Osteocyte (in vitro differentiated cells): ENCODE measurements around the gene GPBP1L1. TPM values are rescaled to one million over a fixed set of nuclear protein-coding genes. Genes with fewer than 3 reads are reported as not detected.
"Not testable (repeated sequence)": the region's sequence is repeated elsewhere in the genome, so short reads cannot be mapped to it uniquely, and the experiment has no call there.

Source experiments
- DNase-seq: peaks from one replicate; pipeline ENCODE4 v3.0.0; 2021; ENCODE audit warnings: mixed read lengths; ENCODE audit not compliant: unreplicated experiment; ENCODE audit errors: extremely low spot score
- H3K27ac Mint-ChIP-seq: one replicate; pipeline ENCODE4 v1.8.0; 2021; ENCODE audit warnings: mild to moderate bottlenecking, mixed read lengths; ENCODE audit not compliant: unreplicated experiment
- H3K27me3 Mint-ChIP-seq: one replicate; pipeline ENCODE4 v1.8.0; 2021; ENCODE audit warnings: mixed read lengths; ENCODE audit not compliant: unreplicated experiment
- H3K36me3 Mint-ChIP-seq: one replicate; pipeline ENCODE4 v1.8.0; 2021; ENCODE audit warnings: mixed read lengths; ENCODE audit not compliant: unreplicated experiment
- H3K4me1 Mint-ChIP-seq: one replicate; pipeline ENCODE4 v1.8.0; 2021; ENCODE audit warnings: mixed read lengths; ENCODE audit not compliant: unreplicated experiment
- H3K4me3 Mint-ChIP-seq: one replicate; pipeline ENCODE4 v1.8.0; 2021; ENCODE audit warnings: mild to moderate bottlenecking, moderate library complexity, mixed read lengths; ENCODE audit not compliant: unreplicated experiment
- H3K9me3 Mint-ChIP-seq: one replicate; pipeline ENCODE4 v1.8.0; 2021; ENCODE audit warnings: mixed read lengths; ENCODE audit not compliant: unreplicated experiment
- CTCF ChIP-seq: fragments of 200-600 bp; sonication (generic); IDR thresholded peaks from 2 replicates; pipeline ENCODE4 v1.5.0; 2021; ENCODE audit warnings: antibody characterized with exemption, mild to moderate bottlenecking, moderate library complexity
- long read RNA-seq: library from polyadenylated mRNA; unstranded; transcript quantifications from one replicate; pipeline ENCODE4 v2.0.0, GENCODE V29; 2021
- total RNA-seq: library from RNA; stranded (reverse); gene quantifications from 2 replicates; pipeline ENCODE4 v1.2.1, GENCODE V29; 2021

GPBP1L1 gene, protein sequence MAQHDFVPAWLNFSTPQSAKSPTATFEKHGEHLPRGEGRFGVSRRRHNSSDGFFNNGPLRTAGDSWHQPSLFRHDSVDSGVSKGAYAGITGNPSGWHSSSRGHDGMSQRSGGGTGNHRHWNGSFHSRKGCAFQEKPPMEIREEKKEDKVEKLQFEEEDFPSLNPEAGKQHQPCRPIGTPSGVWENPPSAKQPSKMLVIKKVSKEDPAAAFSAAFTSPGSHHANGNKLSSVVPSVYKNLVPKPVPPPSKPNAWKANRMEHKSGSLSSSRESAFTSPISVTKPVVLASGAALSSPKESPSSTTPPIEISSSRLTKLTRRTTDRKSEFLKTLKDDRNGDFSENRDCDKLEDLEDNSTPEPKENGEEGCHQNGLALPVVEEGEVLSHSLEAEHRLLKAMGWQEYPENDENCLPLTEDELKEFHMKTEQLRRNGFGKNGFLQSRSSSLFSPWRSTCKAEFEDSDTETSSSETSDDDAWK
- 87.2 and 96.0 TPM in 2 replicates for total RNA-seq
- long read RNA-seq, transcript GPBP1L1-201 (12 exons, 3,599 nt): major isoform, 10 of 38 reads
- long read RNA-seq, partial matches to known transcripts: 12 of 38 reads
- long read RNA-seq, other reads (novel, unspliced or antisense): 10 of 38 reads

DNA sequence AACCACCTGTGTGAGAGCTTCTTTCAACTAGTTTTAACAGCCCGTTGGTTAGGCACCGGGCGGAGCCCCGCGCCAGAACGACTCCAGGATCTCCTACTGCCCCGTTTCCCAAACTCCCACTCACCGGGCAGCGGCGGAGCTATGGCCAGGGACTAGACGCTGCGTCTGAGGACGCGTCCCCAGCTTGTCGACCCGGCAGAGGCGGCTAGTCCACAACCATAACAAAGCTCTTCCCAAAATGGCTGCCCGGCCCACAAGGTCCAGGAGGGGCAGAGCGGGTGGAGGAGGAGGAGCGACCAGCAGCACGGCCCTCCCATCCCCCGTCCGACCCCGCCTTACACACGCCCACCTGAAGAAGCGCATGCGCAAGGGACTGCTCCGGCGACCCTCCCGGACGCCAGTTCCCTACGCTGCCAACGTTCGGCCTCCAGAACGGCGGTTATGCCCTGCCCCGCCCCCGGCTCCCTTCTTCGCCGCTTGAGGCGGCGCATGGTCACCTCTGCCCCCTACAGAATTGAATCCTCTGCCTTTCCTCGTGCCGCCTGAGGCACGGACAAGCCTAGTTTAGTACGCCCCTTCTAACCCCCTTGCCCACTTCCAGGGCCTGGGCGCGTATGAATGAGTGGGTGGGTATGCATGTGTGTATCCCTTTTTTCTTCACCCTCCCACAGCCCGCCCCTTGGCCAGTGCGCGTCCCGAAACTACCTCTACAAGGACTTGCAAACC, at the start of gene GPBP1L1:
Gene GPBP1L1 (minus strand): TSS at position 246 of the 726 bp plus-strand sequence. CDS start 27,446 bp downstream, outside the sequence.
- Mint-ChIP-seq H3K27me3 (no peaks in the 10 kb centered on the region), H3K36me3 (no peaks in the 10 kb centered on the region), H3K4me1 (peaks cover 43% of the 10 kb centered on the region), H3K9me3 (no peaks in the 10 kb centered on the region), H3K27ac (peak within 1 kb of the TSS; percentile 100), H3K4me3 (peak within 1 kb of the TSS; percentile 99)
- no peak for TF ChIP-seq CTCF
- peak; percentile 99 for DNase-seq

- Mint-ChIP-seq H3K27me3 (no peaks in the 10 kb centered on the region), H3K4me3 (no peak overlapping the region), H3K36me3 (peaks cover 5% of the 10 kb centered on the region), H3K9me3 (no peaks in the 10 kb centered on the region), H3K27ac (no peak overlapping the region), H3K4me1 (peaks cover 6% of the 10 kb centered on the region)
- no peak for TF ChIP-seq CTCF
- DNase-seq: no peak
Measured at GRCh38 chr1:45730780-45731319, 44.5 kb upstream of the GPBP1L1 start.

GRCh38 chr1:45730075-45730779, 43.9 kb upstream of the GPBP1L1 start:
- H3K4me3 Mint-ChIP-seq: no peak overlapping the region
- H3K9me3 Mint-ChIP-seq: no peaks in the 10 kb centered on the region
- peaks cover 6% of the 10 kb centered on the region for H3K4me1 Mint-ChIP-seq
- DNase-seq: no peak
- no peak overlapping the region for H3K27ac Mint-ChIP-seq
- H3K36me3 Mint-ChIP-seq: peaks cover 5% of the 10 kb centered on the region
- no peaks in the 10 kb centered on the region for H3K27me3 Mint-ChIP-seq
- no peak for TF ChIP-seq CTCF

DNA sequence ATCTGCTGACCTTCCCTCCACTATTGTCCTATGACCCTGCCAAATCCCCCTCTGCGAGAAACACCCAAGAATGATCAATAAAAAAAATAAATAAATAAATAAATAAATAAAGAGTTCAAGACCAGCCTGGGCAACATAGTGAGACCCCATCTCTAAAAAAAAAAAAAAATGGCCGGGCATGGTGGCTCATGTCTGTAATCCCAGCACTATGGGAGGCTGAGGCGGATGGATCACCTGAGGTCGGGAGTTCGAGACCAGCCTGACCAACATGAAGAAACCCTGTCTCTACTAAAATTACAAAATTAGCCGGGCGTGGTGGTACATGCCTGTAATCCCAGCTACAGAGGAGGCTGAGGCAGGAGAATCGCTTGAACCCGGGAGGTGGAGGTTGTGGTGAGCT, 39.7 kb upstream of the GPBP1L1 start:
- H3K27ac Mint-ChIP-seq, H3K9me3 Mint-ChIP-seq, H3K4me3 Mint-ChIP-seq, H3K27me3 Mint-ChIP-seq, H3K36me3 Mint-ChIP-seq, DNase-seq: not testable (repeated sequence)
- peaks cover 19% of the 10 kb centered on the region for H3K4me1 Mint-ChIP-seq

DNA sequence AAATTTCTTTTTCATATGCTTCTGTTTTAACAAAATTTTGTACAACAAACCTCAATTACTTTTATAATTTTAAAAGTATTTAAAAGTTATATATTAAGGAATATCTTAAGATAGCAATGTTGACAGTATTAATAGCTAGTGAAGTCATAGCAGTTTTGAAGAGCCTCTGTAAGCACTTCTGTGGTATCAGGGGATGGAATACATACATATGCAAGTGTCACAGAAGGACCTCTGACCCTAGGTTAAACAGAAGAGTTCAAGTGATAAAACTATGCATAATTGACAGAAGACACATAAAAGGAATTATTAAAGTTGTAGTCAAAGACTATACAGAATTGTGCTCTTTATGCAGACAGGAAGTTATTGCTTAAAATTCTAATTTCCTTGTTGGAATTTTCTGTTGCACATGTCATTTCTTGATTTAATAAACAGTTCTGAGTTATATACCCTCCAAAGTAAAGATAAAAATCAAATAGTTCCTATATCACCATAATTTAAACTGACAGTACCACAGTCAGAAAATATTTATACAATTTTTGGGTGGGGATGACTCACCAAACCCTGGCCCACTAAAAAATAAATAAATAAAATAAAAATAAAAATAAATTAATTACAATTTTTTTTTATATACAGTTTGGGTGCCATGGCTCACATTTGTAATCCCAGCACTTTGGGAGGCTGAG, 37.1 kb upstream of the GPBP1L1 start:
- no peaks in the 10 kb centered on the region for H3K27me3 Mint-ChIP-seq
- no peaks in the 10 kb centered on the region for H3K9me3 Mint-ChIP-seq
- no peak overlapping the region for H3K27ac Mint-ChIP-seq
- TF ChIP-seq CTCF: no peak
- H3K4me3 Mint-ChIP-seq: no peak overlapping the region
- H3K4me1 Mint-ChIP-seq: peaks cover 24% of the 10 kb centered on the region
- peaks cover 3% of the 10 kb centered on the region for H3K36me3 Mint-ChIP-seq
- no peak for DNase-seq
